NOMO-1 treated with DMSO at 0.1 percent for 48 hours (cell line): ENCODE data around the gene CAMTA2.
A peak's percentile ranks its signal among the peaks of the same experiment; 100 is the strongest.

Experiments used
- DNase-seq: peaks from one replicate; lab custom pipeline; 2025; ENCODE audit not compliant: unreplicated experiment; lab: John Stamatoyannopoulos, UW

CAMTA2 gene

GRCh38 chr17:4999430-5000093, 12.1 kb upstream of the CAMTA2 start:
- DNase-seq: peak; percentile 1

- no peak for DNase-seq
Observed at GRCh38 chr17:4998732-4999429, 11.4 kb upstream of the CAMTA2 start.

DNA sequence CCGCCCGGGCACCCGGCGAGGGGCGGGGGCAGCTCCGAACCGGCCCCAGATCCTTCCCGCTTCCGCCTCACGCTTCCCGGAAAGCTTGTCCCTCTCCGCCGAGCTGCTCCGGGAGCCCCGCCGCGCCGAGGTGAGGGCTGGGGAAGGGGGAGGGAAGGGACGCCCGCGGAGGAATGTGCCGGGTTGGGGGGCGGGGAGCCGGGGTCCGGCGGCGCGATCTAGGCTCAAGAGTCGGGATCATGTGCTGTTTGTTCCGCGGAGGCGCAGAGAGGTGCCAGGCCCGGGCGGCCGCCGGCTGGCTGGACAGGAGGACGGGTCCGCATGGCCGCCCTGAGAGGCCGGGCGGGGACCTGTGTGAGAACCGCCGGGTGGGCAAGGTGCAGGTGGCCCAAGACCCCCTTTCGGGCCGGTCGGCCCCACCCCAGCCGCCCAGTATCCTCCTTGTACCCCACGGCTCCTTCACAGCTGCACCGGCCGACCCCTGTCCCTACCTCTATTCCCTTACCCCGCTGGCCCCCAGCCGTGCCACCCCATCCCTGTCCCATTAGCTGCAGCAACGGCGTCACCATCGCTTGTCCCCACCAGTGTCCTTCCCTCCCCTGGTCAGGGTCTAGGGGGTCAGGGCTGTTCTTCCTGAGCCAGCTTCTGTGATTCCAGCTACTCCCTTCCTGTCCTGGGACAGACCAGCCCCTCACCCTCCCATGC, 10.7 kb upstream of the CAMTA2 start:
- DNase-seq: no peak

DNA sequence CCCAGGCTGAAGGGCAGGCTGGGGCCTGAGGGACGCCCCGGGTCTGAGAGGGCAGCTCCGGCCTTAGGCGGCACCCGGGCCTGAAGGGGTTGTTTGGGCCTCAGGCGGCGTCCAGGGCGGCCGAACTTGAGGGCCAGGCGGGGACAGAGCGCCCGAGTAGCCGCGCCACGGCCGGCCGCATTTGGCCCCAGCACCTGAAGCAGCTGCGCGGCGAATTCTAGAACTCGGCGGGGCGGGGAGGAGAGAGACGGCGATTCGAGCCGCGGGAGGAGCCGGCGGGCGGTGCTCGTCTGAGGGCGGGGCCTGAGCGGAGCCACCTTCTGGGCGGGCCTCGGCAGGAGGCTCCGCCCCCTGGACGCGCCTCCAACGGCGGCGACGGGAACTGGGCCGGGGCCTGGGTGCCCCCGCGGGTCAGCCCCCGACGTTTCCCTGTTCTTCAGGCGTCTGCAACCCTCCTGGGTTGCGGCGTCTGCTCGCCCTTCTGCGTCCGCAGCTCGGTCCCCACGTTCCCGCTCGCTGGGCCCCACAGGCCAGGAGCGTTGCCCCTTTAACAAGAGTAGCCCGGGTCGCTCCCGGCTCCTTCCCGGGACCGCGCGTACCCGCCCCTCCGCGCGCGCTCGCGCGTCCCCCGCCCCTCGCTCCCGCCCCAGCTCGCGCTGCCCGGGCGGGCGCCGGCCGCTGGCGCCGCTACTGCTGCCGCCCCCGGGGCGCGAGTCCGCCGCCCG, 10.0 kb upstream of the CAMTA2 start, which contains the start of the genes INCA1 and KIF1C:
Gene INCA1, minus strand, starts transcription at position 221 of the 725 bp plus-strand sequence. CDS start 3,085 bp downstream, outside the sequence.
Gene KIF1C, plus strand, starts transcription at position 649 of the 725 bp plus-strand sequence. CDS start 2,297 bp downstream, outside the sequence.
- DNase-seq: peak; percentile 85

DNA sequence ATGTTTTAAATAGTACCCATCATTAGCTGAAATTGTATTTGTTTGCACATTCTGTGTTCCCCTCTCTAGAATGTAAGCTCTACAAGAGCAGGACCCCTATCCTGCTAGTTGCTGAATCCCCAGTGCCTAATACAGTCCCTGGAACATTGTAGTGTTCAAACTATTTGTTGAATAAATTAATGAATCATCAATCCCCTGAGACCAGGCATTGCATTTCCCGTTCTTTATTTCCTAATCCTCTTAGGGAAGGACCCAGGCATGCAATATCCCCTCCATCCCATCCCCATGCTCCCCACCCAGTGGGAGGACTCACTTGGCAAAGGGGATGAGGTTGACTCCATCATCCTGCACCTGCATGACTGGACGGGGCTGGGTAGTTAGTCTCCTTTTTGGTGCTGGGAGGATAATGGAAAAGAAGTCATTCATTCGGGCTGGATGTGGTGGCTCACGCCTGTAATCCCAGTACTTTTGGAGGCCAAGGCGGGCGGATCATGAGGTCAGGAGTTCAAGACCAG, 6.7 kb upstream of the CAMTA2 start:
- DNase-seq: no peak

DNA sequence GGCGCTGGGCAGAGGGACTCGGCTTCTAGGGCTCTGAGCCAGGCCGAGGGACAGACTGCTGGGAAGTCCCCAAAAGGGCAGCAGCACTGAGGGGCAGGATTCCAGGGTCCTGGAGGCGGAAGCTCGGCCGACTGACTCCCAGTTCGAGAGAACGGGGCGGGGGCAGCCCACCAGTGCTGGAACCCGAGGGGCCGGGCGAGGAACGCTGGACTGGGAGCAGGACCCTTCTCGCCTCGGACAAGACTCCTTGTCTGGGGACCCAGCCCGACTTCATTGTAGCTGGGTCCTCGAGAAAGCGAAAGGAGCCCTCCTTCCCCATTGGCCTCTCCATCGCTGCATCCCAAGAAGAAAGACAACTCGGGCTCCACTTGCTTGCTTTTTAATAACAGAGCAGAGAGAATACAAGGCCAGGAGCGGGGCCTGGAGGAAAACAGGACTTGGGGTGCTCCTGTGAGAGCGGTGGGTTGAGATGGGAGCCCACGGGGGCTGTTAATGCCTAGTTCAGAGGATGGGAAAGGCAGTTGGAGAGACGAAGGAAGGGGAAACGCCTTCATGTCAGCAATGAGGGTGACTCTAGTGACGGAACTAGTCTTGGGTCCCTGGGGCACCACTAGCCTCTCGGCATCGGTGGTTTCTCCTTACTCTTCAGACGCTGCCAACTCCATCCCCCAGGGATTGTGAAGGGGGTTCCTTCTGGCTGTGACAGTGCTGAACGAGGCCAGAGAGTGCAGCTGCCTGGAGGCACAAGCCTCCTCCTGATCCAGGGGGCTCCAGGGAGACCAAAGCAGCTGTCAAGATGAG, 492 bp upstream of the CAMTA2 start:
- peak; percentile 22 for DNase-seq

DNA sequence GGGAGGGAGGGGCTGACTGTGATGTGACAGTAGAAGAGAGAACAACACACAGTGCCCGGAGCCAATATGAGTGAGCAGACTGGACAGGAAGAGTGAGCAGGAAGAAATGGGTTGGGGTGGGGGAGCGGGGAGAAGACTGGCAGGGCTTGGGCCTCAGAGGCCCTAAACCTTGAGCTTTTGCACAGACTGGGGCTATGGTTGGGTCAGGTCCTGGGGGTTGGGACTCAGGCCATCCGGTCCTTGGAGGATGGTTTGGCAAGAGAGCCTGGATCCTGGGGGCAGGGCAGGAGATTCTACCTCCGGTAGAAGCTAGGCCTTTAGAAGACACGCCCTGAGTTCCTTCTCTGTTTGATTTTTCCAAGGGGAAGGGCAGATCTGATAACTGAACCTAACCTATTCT, 1.1 kb downstream of the CAMTA2 start:
- DNase-seq: no peak

- DNase-seq: no peak
Observed at GRCh38 chr17:4982305-4982704, 5.2 kb downstream of the CAMTA2 start.

DNA sequence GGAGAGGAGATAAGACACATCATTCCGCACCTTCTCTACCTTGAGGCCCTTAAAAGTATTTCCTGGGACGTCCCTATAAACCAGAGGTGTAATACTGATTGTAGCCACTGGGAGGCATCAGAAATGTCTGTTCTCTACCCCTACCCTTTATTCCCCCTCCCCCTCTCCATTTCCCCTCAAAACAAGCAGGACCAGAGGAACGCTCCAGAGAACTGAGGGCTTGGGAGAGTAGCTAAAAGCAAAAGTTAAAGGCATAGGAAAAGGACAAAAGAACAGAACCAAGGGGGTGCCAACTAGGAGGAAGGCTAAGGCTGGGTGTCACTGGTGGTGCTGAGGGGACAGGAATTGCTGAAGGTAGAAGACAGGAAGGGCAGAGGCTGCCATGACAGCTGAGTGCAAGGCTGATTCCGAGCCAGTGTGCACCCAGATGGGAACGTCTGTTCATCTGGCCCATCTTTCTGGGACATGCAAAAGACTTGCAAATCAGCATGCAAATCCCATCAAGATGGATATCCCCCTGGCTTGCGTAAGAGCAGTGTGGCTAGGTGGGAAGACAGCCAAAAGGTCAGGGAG, 6.7 kb downstream of the CAMTA2 start:
- DNase-seq: peak; percentile 14

- DNase-seq: peak; percentile 76
Observed at GRCh38 chr17:4978726-4979125, 8.7 kb downstream of the CAMTA2 start.

- no peak for DNase-seq
Observed at GRCh38 chr17:4974115-4974670, 13.3 kb downstream of the CAMTA2 start.

DNA sequence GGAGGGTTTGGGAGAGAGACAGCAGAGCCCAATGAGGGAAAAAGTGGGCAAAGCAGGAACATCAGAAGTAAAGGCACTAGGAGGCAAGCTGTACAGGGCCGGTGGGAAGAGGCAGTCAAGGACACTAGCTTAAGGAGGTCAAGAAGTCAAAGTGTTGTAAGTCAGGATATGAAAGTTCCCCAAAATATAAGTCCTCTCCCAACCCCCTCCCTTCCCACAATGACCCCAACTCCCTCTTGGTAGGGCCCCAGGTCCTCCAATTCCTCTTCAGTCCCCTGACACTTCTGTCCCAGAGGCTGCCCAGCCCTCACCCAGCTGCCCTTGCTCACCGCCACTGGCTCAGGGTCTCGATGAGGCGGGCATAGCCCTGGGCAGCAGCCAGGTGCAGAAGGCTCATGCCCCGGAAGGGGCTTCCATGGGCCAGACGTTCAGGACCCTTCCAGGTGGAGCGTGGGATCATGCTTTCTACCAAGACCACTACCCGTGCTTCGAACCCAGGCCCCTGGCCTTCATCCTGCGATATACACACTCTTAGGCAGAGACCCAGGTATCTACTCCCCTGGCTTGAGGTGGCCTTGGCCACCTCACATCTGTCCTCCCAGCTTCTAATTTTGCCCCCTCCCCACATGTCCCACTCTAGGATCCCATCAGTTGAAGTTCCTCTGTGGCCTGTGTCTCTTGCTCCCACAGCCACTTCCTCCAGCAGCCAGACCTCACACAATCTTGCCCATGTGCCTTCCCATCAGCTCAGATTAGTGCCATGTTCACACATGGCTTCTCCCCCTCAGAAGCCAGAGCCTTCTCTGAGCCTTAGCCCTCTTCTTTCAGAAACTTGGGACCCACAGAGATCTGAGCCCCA, 14.0 kb downstream of the CAMTA2 start:
- DNase-seq: no peak

DNA sequence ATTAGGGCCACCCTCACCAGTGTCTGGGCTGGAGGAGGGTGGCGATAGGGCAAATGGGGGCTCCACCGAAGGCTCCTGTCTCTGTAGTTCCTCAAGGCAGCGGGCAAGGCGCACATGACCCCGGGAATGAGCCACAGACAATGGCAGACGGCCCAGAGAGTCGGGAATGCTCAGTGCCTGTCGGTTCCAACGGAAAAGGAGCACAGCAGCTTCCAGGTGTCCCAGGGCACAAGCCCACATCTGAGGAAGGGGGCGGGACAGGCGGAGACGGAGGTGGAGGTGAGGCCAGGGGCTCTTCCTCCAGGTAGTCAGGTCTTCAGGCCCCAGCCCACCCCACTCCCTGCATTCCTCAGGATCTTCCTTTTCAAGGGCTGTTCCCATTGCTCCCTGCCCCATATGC, 14.7 kb downstream of the CAMTA2 start:
- no peak for DNase-seq

DNA sequence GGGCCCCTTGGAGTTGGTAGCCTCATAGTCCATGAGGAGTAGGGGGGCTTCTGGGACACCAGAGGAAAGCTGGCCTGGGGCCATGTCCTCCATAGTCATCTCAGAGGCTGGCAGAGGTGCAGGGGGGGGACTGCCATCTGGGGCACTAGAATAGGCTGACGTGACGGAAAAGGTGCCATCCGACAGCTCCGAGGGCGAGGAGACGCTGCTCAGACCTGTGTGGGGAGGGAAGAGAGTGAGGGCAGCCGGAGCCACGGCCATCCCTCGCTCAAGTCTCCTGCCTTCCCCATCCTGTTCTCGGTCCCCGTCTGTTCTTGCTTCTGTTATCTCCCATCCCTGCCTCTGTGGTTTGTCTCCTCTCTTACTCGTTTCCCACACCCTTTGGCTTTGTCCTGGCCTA, 15.2 kb downstream of the CAMTA2 start:
- DNase-seq: no peak

DNA sequence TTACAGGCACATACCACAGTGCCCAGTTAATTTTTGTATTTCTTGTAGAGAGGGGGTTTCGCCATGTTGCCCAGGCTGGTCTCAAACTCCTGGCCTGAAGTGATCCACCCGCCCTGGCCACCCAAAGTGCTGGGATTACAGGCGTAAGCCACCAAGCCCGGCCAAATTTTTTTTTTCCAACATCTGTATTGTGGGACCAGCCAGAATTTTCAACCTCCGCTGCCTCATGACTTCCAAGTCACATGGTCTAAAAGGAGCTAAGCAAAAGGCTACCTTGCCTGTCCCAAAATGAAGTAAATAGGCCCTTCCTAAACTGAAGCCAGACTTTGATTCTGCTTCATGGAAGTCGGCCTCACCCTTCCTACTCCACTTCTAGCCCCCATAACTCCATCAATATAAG, 15.6 kb downstream of the CAMTA2 start:
- no peak for DNase-seq

DNA sequence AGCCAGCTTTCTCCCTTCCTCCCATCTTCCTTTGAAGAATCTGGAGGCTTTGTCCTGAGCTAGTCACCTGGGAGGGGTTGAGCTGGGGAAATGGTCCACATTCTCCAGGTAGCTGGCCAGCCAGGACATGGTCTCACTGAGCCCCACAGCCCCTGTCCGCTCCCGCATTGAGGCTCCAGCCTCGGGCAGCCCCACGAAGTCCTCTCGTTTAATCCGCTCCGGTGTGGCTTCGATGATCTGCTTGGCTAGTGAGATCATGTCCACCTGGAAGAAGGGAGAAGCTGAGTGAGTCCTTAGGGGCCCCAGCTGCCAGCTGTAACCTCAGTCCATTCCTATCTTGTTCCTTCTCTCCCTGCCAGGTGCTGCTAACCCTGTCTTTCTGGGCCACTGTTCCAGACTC, 17.2 kb downstream of the CAMTA2 start:
- no peak for DNase-seq

DNA sequence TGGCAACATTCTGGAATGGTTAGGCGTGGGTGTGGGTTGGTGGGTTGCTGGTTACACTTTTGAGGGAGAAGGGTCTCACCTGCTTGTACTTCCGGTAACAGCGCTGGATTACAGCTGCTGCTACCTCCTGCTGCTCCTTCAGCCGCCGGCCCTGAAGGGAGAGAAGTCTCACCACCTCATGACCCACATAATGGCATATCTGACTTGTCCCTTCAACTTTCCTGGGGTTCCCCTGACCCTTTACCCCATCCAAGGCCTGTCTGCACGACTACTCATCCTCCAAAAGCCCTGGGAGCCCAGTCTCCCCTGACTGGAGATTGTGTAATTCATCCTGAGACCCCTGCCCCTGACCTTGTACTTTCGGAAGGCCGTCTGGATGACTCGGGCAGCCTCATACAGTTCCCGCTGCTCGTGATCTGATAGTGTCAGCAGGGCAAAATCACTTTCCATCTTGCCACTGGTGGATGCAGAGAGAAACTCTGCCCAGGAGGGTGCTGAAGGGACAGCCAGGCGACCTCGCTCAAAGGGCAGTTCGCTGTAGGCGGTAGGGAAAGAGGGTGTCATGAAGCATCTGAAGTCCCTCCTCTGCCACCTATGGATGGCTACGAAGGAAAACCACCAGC, 17.8 kb downstream of the CAMTA2 start:
- DNase-seq: no peak

DNA sequence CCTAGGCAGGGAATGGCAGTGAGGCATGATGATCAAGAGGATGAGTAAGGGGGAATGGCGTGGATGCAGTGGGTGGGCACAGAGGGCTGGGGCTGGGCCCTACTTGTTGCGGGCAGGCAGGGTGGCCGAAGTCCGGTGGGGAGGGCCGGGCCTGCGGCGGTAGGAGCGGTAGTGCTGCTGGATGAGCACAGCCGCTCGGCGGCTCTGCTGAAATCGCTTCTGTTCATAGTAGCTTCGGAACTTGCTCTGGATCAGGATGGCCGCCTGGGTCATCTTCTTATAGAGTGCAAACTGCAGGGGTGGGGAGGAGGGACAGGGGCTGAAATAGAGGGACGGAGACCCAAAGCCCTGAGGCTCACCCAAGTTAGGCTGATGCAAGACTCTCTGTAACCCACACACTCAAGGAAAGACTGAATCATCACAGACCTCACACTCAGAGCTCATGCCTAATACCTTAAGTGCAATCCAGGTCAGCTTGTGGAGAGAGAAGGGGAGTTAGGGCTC, 18.4 kb downstream of the CAMTA2 start:
- peak; percentile 14 for DNase-seq
